SK-MEL-5 (cell line): ENCODE measurements around the gene PAK1. TPM values are rescaled to one million over a fixed set of nuclear protein-coding genes. Genes with fewer than 3 reads are reported as not detected.

ENCODE experiments used
- DNase-seq: peaks from one replicate; pipeline ENCODE4 v3.0.0-alpha.2; 2016; ENCODE audit warnings: low read depth, low spot score
- in situ Hi-C: cut with HindIII; loops from 2 replicates; pipeline ENCODE4 v1.10.0; 2016; ENCODE audit warnings: low sequenced_read_pairs, high pct_unique_total_duplicates, low pct_unique_long_range_greater_than_20kb
- total RNA-seq: library from RNA; depleted of rRNA; stranded (reverse); fragments of >200 nt; shearing (Covaris generic); gene quantifications from 2 replicates; pipeline ENCODE4 v1.2.3, GENCODE V29; 2014

PAK1 gene
- total RNA-seq, 1 experiment from 2014 or later, result 29.0 TPM

DNA sequence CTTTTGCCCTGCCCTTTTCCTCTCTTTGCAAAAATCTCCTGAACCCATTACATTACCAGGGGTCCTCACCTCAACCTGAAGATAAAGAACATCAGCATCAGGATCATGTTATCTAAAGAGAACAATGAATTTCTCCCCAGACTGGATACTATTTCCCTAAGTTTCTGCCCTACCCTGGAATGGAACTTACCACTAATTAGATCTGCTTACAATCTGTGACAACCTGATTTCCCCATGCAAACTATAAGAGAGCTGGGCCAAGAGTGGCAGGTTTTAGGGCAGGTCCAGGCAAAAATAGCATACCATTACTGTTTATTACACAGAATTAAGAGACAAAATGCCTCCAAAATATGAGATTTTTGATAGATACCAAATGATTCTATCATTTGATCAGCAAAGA lies 114.4 kb downstream of the PAK1 start:
- DNase-seq, result no peak
- in situ Hi-C loops, result no loop called here

DNA sequence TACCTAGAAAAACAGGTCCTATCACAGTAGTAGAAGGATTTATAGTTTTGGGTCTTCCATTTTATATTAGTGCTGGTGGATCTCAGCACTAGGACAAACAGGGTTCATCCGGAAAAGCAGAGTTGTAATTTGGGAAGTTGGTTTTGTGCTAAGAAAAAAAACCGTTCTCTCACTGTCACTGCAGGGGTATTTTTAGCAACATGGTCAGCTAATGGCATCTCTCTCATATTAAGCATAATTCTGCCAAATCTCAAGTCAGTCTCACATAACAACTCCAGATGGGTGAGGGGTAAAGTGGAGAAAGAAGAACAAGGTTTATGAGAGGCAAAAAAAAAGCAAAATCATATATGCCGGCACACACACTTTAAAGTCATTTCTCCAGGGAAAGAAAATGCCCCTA lies 120.8 kb downstream of the PAK1 start:
- in situ Hi-C loops, result no loop called here
- DNase-seq, result no peak

DNA sequence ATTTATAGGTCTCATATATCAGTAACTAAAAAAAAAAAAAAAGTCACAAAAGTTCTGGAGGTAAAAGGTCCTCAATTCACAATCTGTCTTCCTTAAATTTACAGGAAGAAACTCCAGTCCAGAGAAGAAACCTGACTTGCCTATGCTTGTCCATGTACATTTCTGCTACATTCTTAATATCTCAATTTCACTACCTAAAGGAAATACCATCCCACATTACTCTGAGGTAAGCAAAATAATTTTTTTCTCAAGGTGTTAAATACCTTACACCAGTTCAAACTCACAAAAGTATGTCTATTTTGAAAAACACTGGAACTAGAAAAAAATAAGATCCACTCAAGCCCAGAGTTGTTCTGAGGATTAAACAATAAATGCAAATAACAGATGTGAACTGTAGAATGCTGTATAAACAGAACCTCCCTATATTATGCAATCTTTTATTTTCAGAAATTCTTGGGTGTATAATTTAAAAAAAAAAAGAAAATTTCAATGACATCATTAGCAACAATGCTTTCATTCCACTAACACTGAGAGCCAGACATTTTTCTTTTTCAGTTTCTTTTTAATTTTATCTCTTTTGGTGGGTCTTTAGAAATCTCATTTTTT lies 122.5 kb downstream of the PAK1 start:
- in situ Hi-C loops, result no loop called here
- no peak for DNase-seq

DNA sequence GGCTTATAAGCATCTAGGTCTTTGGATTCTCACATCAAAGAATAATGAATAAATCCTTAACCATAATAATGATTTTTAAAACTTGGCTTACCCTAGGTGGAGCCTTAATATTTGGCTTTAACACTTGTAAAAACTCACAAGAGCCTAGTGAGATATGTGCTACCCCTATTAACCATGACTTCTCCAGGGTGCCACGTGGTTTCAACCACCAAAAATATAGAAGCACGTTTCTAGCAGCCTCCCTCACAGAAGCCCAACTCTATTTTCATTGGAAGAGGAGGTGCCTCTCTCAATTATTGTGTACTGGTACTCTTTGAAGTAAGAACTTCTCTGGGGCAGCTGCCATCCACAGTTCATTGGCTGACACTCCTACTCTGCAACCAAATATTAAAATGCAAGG lies 125.9 kb downstream of the PAK1 start:
- in situ Hi-C loops, result no loop called here
- DNase-seq, result no peak

DNA sequence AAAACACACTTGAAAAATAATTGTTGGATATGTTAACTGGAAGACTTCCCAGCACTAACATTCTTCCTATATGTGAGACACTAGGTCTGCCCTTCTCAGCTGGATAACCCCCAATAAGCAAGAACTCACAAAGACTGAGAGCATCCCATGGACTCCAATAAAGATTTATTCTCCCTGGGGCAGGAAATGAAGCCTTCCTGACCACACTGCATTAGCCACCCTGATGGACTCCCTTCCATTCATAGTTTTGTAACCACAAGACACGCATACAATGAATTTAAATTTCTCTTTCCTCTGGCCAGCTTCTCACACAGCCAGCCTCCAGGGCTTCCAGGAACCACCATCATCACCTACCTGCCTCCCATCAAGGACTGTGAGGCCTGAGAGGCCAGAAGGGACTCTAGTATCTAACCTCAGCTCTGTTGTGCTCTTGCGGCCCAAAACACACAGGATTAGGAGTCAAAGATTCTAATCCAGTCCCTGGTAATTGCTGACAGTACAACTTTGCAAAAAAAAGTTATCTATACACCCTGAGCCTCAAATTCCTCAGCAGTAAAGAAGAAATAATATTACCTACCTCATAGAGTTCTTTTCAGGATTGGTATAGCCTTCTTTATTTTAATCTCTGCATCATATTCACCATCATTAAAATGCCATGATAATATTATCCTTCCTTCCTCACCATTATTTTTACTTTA lies 126.8 kb downstream of the PAK1 start:
- no peak for DNase-seq
- in situ Hi-C loops, result no loop called here

DNA sequence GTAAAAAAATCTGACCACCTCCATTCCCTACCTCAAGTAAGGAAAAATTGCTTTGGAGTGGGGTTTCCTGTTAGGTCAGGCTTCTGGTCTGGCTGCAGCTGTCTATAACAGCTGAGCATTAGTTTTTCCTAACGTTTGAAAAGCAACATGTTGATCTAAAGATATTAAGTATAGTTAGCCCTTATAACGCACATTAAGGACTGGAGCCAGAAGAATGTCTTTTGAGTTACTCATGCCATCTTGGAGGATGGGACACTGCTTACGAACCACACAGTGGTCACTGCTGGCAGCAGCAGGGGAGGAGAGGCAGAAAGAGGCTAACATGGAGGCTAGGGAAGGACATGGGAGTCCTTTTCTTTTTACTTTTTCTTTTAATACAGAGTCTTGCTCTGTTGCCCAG lies 128.3 kb downstream of the PAK1 start:
- in situ Hi-C loops, result no loop called here
- no peak for DNase-seq

DNA sequence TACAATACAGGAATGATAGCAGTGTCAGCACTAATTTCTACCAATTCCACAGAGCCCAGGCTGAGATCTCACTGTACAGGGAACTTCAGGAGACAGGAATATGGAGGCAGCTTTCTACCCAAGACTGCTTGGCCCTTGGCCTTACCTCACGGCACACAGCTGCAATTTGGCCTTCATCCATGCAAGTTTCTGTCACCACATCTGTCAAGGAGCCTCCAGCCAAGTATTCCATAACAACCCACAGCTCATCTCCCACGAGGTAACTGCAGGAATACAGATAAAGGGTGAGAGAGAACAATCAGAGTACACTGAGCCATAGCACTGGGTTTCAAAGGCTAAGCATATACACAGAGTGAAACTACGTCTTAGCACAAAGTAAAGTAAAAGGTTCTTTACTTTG lies 133.4 kb downstream of the PAK1 start:
- in situ Hi-C loops, result no loop called here
- no peak for DNase-seq

DNA sequence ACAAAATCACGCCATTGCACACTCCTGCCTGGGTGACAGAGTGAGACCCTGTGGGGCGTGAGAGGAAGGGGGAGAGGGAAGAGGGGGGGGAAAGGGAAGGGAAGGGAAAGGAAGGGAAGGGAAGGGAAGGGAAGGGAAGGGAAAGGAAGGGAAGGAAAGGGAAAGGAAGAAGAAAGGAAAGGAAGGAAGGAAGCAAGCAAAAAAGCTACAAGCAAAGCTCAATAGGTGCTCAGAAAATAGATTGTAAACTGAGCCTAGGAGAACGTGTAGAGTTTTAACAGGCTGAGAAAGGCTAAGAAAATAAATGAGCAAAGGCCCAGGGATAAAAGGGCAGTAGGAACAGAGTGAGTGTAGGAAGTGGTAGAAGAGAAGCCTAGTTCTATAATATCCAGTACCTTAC lies 141.6 kb downstream of the PAK1 start:
- in situ Hi-C loops, result no loop called here
- DNase-seq, result no peak

DNA sequence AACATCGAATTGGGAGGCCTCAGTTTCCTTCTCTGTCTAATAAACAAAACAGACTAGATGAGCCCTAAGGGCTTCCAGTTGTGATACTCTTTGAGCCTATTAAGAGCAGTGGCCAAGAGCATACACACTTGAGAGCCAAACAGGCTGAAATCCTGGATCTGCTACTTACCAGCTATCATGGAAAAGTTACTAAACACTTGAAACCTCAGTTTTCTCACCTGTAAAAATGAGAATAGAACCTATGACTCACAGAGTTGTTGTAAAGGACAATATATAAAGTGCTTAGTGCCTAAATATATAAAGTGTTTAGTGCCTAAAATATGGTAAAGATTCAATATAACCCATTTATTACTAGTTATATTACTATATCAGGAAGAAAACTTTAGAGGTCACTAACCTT lies 148.7 kb downstream of the PAK1 start:
- no peak for DNase-seq
- in situ Hi-C loops, result no loop called here

DNA sequence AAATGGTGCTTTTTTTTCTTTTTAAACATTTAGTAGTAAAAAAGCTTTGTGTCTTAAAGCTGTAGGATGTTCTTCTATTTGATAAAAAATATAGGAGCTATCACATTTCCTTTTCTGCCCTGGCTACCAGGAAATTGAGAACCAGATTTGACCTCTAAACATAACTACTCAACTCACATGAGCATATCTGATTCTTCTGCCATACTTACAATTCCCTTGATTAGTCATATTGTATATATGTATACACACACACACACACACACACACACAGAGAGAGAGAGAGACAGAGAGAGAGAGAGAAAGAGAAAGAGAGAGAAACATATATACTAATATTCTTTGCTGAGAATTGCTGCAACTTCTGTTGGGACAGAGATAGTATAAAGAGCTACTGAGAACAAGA lies 149.4 kb downstream of the PAK1 start:
- in situ Hi-C loops, result no loop called here
- DNase-seq, result no peak

DNA sequence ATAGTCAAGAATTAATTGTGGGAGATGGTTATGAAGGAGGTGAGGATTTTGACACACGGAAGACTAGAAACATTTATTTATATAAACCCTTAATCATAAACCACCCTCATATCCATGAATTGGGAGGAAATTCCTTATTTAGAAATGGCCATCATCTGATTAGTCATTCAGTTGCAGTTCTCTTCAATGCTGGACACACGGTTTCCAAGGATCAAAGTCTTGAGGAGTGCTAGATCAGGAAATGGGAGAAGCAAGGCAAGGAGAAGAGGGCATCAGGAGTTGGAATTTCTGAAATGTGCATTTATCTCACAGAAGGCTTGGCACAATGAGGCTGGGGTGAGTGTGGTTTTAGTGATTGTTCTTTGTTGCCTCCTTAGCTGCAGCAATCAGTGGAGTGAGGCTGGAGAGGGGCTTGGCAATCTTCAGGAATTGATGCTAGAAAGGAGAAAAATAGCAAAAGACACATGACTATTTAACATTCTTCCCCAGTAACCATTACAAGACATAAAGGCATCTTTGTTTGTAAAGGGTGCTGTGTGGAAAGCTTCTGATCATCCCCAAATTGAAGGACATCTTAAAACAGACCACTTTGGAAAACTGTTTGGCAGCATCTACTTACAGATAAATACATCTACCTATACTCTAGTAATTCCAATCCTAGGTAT lies 150.8 kb downstream of the PAK1 start:
- in situ Hi-C loops, result no loop called here
- DNase-seq, result peak; percentile 20

DNA sequence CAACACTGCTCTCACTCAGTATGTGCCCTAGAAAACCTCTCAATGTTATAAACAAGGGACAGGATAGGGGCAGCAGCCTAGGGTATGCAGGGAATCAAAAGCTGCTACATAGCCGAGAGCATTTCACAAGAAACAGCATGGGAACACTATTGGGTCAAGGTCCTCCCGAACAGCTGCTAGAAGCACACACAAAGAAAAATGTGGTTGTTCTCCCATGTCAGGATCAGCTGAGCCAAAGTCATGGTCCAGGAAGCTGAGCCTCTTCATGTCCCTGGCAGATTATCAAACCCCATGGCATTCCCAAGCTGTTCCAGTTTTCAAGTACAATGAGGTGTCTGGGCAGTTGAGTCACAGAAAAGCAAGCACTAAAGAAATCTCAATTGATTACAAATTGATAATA lies 151.4 kb downstream of the PAK1 start:
- DNase-seq, result peak; percentile 2
- in situ Hi-C loops, result no loop called here

DNA sequence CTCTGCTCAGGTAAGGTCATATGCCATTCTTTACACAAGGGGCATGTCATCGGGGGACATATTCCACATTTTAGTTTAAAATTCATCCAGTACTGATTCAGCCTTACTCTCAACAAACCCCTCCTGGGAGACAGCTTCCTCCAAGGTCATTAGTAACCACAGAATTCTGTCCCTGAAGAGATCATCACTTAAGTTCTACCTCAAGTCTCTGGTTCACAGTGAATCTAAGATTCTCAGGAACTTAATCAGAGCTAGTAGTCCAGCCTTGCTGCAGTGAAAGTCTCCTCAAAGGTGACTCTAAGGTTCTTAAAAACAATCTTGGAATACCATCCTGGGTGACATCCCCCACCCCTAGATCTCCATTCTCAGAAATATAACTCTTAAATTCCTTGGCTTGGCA lies 153.5 kb downstream of the PAK1 start:
- no peak for DNase-seq
- in situ Hi-C loops, result no loop called here

DNA sequence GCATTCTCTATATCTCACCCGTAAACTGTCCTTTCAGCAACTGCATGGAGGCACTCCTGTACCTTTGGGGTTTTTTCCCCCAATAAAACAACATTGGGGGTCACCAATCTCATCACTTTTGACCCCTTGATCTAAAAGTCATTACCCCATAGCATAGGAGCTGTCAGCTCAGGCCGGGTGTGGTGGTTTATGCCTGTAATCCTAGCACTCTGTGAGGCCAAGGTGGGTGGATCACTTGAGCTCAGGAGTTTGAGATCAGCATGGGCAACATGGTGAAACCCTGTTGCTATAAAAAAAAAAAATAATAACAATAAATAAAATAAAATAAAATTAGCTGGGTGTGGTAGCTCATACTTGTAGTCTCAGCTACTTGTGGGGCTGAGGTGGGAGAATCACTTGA lies 155.3 kb downstream of the PAK1 start:
- DNase-seq, result no peak
- in situ Hi-C loops, result no loop called here

DNA sequence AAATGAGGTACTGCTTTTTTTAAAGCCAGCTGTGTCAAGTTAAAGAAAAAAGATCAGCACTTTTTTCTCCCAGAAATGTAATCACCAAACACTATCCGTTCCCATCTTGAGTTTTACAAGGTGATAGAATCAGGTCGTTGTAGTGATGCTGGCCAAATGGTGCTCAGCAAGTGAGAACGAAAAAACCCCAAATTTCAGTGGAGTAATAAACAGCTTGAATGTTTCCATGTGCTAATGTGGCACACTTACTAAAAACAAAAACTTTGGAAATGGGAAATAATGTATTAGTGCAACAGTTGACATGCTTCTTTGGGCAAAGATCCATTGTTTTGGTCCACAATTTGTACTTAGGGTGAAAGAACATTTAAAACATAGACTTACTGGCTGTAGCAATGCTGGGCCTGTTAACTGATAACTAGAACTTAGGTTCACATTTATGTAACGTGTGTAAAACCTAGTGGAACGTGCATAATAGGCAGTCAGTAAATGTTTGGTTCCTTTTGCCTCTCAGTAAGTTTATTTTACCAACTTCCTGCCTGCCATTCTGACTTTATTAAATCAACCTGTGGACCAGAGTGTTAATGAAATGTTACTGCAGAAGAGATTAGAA lies 157.1 kb downstream of the PAK1 start:
- in situ Hi-C loops, result no loop called here
- no peak for DNase-seq

DNA sequence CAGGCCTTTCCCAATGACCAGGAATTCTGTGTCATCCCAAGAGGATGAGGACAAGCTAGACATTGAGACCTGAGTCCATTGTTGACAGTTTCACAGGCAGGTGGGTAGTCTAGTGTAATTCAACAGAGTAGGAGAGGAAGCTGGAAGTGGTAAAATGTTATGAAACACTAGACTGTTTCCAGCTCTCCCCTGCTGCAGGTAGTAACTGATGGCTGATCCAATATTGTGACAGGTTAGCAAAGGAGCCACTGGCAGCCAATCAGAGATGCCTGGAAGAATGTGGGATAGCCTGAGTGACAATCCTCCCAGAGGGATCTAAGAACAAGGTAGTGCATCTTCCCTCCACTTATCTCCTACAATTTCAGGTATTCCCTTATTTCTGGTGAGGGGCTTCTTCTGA lies 161.8 kb downstream of the PAK1 start:
- DNase-seq, result no peak
- in situ Hi-C loops, result no loop called here

DNA sequence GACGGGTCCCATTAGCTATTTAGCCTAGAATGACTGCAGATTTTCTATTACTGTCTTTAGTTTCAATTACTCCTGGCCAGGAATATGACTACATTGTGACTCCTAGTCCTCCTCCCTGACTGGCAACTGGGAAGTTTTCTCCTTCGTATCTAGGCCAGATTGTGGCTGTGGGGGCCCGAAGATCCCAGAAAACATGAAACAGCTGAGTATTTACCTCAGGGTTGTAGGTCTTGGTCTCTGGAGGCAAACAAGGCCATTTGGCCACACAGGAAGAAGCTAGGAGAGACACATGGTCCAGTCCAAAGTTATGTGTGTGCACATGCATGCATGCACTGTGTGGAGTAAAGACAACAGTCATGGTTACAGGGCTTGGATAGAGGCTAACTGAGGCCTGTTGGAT lies 162.2 kb downstream of the PAK1 start:
- no peak for DNase-seq
- in situ Hi-C loops, result no loop called here

DNA sequence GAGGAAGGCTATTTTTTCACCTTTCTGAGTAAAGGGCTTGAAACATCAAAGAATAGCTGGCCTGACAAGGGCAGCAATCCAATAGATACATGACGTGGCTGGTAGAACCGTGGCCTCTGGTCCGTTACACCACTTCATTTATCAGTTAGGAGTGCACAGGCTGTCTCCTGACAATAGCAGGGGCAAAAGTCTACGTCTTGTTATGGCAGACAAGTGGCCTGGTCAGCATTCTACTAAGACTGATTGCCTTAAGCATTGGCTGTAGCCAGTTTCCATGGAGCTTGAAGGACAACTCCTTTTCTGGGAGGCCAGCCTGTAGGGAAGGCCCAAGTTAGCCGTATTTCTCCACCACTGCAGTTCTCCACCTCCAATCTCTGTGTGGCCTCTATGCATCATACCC lies 163.2 kb downstream of the PAK1 start:
- no peak for DNase-seq
- in situ Hi-C loops, result no loop called here
